ENCODE measurements around the gene AMFR.
"Not testable (repeated sequence)": the region's sequence is repeated elsewhere in the genome, so short reads cannot be mapped to it uniquely, and the experiment has no call there.

Gene AMFR

DNA sequence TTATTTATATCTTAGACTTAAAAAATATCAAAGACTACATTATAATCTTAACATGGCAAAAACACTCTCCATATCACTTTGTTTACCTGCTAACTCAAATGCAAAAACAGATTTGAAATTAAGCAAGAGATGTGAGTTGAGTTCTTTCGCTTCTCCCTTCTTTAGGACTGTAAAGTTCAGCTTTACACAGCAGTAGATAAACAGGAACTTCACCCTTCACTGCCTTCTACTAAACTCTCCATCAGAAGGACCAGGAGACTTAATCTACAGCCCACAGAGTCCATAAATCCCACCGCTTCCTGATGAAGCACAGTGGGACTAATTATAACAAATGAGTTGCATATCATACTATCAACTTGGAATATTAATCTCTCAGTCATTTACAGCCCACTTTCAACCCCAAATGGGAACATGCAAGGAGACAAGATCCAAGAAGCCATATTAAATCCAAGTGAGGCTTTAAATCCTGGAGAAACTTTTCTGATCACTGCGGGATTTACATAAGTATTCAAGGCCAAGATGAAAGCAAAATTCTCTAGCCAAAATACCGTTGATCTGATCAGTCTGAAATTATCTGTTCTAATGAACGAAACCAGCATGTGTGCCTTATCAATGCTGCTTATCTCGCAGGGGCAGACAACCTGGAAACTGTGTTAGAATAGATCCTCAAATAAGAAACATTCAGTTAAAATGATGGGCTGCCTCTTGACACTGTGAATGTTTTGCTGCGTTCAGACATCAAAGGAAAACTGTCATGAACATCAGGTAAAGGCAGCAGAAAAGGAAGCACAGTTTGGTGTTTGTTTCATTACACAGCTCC is 1.6 kb downstream of the AMFR start:
- no peak for DNase-seq (ENCODE audit: low read depth in 2 of 2)

DNA sequence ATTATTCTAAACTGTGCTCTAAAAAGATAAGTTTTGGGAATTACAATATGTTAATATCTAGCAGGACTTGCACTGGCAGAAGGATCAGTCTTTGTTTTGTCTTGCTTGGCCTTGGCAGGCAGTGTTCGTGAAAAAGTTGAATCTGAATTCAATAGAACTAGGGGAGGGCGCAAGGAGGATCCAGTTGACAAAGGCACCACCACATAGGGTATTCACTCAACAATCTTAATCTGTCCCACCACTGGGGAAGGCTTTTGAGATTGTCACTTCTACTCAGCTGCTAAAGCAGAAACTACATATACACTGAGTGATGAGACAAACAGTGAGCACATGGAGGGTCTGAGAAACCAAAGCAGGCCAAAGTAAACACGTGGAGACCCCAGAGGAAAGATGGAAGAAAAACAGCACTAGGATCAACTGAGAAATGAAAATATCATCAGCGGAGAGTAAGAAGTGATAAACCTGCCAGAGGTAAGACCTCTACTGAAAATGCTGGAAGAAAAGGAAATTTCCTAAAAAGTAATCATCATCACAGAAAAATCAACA is 2.4 kb downstream of the AMFR start:
- no peak for DNase-seq (ENCODE audit: low read depth in 2 of 2)

DNA sequence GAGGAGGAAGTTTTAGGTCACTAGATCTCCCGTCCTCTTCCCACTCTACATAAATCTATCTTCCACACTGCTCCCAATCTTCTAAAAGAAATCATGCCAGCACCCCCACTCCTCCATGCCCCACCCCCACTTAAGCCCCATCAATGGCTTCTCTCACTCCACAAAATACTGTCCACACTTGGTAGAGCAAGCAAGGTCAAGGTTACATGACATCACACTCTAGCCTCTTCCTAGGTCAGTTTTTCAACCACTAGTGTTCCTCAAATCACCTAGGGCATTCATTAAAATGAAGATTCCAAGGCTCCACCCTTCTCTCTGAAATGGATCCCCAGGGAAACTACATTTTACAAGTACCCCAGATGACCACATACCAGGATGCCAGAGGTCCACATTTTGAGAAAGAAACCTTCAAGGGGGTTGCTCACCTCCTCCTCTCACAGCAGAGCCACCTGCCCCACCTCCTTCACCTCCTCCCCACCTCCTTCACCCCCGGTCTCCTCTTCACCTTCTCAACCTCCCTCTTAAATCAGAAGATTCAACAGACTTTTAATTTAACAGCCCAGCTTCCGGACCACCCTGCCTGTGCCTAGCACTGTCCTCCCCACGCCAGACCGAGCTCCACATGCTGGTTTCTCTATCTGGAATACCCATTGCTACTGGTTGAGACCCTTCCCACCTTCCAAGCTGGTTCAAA is 3.2 kb downstream of the AMFR start:
- no peak for DNase-seq (ENCODE audit: low read depth in 2 of 2)

DNA sequence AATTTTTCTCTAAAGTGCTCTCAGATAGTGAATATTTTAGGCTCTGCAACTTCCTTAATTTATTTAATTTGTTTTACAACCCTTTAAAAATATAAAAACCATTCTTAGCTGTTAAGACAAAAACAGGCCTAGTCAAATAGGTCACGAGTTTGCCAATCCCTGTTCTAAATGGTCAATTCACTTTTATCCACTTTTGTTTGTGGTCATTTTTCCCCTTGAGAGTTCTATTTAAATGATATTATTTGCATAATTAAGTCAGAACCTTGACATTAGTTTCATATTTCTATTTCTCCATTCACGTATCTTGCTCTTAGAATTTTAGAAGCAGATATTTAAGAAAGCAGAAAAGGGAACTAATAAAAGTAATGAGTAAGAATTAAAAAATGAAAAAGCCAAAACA is 4.0 kb downstream of the AMFR start:
- no peak for DNase-seq (ENCODE audit: low read depth in 2 of 2)

DNA sequence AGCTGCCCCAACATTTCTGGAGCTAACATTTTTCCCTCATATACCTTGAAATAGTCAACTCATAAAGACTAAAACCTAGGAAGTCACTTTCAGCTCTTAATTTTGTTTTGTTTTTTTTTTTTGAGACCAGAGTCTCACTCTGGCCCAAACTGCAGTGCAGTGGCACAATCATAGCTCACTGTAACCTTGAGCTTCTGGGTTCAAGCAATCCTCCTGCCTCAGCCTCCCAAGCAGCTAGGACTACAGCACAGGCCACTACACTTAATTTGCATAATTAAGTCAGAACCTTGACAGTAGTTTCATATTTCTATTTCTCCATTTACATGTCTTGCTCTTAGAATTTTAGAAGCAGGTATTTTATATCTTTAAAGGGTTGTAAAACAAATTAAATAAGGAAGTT is 4.7 kb downstream of the AMFR start:
- DNase-seq (ENCODE audit: low read depth in 2 of 2), result no peak

DNA sequence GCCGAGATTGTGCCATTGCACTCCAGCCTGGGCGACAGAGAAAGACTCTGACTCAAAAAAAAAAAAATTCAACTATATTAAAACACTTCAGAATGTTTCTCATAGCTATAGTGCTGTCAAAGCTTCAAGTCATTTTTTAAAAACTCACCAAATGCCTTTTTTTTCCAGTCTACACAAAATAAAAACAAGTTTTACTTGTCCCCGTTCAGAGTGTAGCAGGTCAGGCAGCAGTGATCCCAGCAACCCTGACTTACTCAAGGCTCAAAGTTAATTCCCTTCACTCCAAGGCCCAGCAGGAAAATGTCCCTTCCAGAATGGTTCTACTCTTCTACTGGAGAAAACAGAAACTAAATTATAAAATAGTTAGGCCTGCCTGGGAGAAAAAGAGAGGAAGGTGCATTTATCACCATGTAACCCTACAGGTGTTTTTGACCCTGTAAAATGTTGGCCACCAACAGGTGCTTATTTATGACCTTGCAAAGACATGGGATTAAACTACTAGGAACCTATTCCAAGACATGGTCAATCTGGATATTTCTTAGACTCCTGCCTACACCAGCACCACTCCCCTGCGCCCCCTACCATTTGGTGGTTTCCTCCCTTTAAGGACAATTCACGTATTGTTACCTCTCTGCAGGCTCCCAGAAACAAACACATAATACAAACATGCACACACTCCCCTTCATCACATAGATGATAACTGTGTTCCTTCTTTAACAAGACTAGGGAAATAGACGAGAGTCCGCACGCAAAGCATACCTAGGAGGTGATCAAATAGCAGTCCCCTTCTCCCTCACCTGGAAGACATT is 5.4 kb downstream of the AMFR start:
- no peak for DNase-seq (ENCODE audit: low read depth in 2 of 2)

DNA sequence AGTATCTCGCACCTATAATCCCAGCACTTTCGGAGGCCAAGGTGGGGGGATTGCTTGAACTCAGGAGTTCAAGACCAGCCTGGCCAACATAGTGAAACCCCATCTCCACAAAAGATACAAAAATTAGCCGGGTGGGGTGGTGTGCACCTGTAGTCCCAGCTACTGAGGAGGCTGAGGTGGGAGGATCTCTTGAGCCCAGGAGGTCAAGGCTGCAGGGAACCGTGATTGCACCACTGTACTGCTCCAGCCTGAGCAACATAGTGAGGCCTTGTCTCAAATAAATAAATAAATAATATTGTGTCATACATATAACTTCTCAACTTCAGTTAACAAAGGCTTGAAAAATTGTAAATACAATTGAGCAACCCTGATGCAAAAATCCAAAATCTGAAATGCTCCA is 8.2 kb downstream of the AMFR start:
- DNase-seq (ENCODE audit: low read depth in 2 of 2), result no peak

DNA sequence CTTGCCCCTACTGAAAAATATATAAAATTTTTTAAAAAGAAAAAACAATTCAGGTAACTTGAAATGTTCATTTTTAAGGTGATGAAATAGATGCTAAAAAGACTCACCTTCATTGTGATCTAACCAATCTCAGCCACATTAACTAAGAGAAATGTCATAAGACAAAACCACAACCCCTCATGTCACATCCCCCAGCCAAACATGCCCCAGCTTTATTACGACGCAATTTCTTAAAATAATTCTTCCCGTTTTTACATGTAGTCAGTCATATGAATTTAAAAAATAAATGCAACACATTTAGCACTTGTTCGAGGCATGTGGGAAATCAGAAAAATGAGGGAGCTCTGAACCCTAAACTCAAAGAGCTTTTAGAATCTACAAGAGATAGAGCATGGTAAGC is 9.5 kb downstream of the AMFR start:
- DNase-seq (ENCODE audit: low read depth in 2 of 2), result no peak

DNA sequence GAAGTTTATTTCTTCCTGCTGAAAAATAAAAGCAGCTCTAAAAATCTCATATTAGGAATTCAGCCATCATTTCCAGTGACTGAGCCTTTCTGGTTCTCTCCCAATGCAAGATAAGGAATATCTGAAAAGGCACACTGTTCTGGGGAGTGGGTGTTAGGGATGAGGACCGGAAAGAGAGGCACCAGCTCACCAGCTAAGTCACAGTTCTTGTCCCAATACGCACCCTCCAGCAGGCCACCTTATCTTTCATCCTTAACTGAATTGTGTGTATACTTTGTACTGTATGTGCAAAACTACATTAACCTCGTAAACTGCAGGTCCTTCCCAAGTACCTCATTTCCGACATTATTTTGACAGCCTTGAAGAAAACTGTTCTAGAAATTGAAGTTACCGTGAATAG is 11.0 kb downstream of the AMFR start:
- DNase-seq (ENCODE audit: low read depth in 2 of 2), result no peak

DNA sequence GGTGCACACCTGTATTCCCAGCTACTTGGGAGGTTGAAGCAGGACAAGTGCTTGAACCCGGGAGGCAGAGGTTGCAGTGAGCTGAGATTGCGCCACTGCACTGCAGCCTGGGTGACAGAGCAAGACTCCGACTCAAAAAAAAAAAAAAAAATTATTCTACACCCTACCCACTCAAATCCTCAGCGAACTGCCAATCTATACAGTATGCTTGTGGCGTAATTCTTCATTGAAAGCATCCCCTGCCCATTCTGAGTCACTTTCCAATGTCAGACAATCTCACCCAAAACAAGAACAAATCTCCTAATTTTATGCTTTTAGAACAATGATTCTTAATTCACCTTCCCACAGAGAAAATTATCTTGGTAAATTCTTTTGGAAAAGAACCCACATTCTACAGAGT is 12.0 kb downstream of the AMFR start:
- DNase-seq (ENCODE audit: low read depth in 2 of 2), result no peak

DNA sequence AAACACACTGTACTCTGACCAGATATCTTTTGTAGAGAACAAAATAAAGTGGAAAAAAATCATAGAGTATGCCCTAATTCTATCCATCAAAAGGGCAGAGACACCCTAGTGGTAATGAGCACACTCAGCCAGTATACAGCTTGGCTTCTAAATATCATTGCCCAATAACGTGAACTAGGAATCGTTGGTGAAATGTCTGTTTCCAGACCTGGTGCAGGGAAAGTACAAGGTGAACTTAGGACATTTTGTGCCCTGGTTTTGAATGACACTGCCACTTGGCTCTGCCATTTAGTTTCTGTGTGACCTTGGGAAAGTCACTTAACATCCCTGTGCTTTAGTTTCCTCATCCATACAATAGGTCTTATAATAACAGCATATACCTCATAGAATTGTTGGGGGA is 13.7 kb downstream of the AMFR start:
- DNase-seq (ENCODE audit: low read depth in 2 of 2), result no peak

DNA sequence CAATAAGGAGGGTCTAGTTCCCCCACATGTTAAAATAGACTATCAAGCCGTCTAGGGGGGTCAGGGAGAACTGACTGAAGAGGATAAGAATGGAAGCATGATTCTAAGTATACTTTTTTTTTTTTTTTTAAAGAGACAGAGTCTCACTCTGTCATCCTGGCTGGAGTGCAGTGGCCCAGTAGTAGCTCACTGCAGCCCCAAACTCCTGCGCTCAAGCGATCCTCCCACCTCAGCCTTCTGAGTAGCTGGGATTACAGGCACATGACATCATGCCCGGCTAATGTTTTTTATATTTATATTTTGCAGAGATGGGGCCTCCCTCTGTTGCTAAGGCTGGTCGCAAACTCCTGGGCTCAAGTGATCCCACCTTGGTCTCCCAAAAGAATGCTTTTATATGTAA is 14.2 kb downstream of the AMFR start:
- no peak for DNase-seq (ENCODE audit: low read depth in 2 of 2)

DNA sequence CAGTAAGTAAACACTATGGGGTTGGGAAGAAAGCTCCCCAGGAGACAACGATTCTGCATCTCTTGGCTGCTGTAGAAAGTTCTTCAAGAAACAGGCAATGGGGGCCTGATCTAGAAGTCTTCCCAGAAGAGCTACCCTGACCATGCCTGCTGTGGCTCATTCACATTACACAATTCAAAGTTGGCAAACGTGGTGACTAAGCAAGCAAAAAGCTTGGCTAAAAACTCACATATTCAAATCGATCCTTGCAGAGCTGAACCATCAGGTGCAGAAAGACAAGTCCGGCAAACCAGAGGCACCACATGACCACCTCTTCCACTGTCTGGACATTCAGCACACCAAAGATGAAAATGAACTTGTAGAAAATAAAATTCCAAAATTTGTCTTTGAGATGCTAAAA is 16.1 kb downstream of the AMFR start:
- no peak for DNase-seq (ENCODE audit: low read depth in 2 of 2)

DNA sequence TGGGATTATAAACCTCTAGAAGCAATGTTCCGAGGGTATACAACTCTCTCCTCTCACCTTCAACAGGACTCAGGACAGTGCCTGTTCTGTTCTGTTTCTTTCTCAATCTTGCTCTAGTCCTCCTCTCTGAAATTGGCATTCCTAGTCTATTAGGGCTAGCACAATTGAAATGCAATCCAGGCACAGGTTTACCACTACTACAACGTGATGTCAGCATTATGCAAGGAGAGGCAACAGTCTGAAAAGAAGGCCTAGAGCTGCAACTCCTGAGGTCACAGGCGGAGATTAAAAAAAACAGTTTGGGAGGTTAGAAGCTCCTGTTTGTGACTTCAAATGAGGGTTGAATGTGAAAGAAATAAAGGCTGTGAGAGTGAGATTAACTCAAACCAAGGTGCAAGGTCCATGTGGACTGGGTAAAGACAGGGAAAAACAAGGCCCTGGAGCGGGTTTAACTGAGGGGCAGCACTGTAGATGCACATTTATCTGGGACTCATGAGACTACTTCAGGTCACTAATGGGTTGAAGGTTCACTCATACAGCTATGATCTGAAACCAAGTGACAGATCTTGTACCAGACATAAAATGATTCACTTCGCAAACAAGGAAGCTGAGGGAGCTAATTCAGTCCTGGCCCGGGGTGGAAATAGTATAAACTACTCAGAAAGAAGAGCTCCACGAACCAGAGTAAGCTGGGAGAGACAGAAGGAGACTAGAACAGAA is 16.8 kb downstream of the AMFR start:
- DNase-seq (ENCODE audit: low read depth in 2 of 2), result no peak

DNA sequence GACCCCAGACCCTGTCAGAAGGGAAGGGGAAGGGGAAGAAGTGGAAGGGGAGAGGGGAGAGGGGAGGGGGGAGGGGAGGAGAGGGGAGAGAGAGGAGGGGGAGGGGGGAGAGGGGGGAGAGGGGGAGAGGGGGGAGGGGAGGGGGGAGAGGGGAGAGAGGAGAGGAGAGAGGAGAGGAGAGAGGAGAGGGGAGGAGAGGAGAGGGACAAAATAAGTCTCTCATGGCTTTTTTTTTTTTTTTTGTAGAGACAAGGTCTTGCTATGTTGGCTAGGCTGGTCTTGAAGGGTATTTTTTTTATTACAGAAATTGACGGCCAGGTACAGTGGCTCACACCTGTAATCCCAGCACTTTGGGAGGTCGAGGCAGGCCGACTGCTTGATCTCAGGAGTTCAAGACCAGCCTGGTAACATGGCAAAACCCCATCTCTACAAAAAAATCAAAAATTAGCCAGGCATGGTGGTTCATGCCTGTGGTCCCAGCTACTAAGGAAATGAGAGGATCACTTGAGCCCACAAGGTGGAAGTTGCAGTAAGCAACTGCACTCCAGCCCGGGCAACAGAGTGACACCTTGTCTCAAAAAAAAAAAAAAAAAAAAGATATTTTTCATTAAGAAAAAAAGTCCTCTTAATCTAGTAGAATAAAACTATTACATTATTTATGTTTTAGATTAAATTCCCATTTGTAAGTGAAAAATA is 19.2 kb downstream of the AMFR start:
- DNase-seq (ENCODE audit: low read depth in 2 of 2), result no peak

DNA sequence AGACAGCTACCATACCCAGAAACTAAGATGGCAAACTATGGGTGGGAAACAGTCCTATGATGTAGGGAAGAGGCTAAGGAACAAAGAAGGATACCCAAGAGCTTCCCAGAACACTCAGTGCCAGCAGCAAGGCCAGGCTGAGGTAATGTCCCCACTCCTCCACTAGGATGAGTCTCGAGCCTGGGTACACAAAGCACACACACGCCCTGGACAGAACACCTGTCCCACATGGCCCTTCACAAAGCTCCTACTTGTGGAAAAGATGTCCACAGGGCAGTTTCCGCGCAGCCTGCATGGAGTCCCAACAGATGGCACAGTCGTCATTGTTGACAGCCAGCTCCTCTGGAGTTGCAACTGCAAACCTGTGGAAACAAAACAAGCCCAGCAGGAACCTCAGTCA is 23.9 kb downstream of the AMFR start:
- DNase-seq (ENCODE audit: low read depth in 2 of 2), result no peak

DNA sequence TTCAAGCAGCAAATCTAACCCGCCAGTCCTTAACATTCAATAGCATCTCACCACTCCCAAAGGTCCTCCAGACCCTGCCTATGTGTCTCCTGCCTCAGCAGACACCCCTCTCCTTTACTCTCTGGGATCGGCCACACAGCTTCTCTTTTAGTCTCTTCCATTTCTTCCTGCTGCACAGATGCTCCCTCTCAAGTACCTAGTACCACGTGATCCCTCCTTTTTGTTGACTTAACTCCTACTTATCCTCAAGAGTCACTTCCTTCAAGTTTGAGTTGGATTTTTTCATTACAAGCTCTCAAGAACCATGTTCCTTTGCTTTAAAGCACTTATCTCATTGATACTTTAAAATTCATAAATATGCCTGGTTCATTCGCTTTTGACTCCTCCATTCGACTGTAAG is 24.9 kb downstream of the AMFR start:
- DNase-seq (ENCODE audit: low read depth in 2 of 2), result no peak

DNA sequence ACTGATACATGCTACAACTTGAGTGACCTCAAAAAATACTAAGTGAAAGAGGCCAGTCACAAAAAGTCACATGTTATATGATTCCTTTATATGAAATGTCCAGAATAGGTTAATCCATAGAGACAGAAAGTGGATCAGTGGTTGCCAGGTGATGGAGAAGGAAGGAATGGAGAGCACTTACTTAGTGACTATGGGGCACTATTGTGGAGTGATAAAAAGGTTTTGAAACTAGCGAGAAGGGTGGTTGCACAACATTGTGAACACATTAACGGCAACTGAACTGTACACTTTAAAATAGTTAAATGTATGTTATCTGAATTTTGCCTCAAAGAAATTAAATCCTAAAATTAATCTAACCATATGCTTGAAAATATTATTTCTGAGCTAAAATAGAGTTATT is 25.9 kb downstream of the AMFR start:
- DNase-seq (ENCODE audit: low read depth in 2 of 2), result no peak

DNA sequence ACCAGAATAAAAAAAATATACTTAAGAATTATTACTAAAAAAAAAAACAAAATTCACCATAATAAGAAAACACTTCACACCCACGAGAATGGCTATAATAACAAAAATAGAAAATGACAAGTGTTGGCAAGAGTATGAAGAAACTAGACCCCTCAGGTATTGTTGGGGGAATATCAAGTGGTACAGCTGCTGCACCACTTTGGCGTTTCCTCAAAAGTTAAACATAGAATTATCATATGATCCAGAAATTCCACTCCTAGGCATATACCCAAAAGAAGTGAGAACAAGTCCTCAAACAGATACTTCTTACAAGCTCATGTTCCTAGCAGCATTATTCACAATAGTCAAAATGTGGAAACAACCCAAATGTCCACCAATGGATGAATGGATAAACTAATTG is 26.3 kb downstream of the AMFR start:
- DNase-seq (ENCODE audit: low read depth in 2 of 2), result no peak

DNA sequence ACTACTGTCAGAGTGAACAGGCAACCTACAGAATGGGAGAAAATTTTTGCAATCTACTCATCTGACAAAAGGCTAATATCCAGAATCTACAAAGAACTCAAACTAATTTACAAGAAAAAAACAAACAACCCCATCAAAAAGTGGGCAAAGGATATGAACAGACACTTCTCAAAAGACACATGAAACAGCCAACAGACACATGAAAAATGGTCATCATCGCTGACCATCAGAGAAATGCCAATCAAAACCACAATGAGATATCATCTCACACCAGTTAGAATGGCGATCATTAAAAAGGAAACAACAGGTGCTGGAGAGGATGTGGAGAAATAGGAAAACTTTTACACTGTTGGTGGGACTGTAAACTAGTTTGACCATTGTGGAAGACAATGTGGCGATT is 28.6 kb downstream of the AMFR start:
- not testable (repeated sequence) for DNase-seq (ENCODE audit: low read depth in 2 of 2)

DNA sequence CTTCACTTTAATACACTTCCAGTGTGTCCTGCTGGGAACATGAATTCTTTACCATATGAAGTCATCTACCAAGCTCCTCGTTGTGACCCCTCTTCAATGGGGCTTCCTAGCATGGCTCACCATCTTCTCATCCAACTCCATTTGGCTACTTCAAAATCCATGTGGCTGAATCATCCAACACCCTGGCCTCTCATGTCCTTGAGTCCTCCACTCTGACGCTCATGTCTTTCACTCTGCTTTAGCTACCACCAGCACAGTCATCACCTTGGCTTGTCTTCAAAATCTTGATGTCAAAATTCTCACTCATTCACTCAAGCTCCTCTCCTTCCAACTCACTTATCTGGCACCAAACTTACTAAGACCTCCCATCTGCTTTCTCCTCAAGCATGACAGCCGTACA is 35.8 kb downstream of the AMFR start:
- DNase-seq (ENCODE audit: low read depth in 2 of 2), result no peak

Data from stimulated activated CD8-positive, alpha-beta memory T cell treated with anti-CD3 and anti-CD28 coated beads, Interleukin-2, amount 100 ng/mL, for 1 hour (primary cell).